Islet of Langerhans (tissue), 1 donor: ENCODE results near the gene H3-3A.
"Not testable (repeated sequence)": the region's sequence is repeated elsewhere in the genome, so short reads cannot be mapped to it uniquely, and the experiment has no call there.

ENCODE experiments used
- FAIRE-seq: peaks from one replicate; lab custom pipeline; 2011; peaks lifted over from hg19 to GRCh38; lab: Jason Lieb, UNC

H3-3A gene

DNA sequence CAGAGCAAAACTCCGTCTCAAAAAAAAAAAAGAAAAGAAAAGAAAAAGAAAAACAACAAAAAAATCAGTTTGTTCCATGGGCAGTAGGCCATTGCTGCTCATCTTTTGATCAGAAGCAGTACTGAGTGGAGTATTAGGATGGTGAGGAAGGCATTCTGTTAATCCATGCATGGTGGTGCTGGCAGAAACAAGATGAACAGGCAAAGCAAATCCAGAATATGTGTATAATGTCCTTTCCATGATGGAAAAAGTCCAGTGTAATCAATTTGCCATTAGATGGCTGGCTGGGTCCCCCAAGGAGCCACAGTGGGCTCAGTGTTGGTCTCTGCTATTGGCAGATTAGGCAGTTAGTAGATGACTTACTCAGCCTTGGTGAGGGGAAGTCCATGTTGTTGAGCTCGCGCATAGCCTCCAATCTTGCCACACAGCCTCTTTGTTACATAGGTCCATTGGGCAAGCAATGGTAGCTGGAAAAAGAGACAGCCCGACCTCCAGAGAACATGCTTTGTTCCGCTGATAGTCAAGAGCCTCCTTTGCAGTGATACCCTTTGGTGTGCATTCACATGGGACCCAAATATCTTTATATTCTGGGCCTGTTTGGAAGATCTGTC is 23.3 kb downstream of the H3-3A start:
- FAIRE-seq = no peak

- FAIRE-seq = no peak
These were observed 24.3 kb downstream of the H3-3A start for GRCh38 chr1:226086776-226087175.

DNA sequence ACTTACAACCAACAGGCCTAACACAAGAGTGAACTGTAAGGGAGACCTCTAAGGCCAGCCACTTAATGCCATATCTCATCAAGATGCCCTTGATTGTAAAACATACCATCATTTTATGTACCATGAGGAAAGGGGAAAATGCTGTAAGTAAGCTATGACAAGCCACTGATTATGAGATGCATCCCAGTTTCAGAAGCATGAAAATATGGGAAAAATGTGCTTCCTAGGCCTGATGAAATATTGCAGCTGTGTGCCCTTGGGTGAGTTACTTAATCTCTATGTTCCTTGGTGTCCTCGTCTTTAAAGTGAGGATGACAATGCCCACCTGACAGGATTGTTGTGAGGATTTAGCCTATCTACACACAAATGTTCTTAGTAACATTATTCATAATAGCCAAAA is 28.9 kb downstream of the H3-3A start:
- no peak for FAIRE-seq

DNA sequence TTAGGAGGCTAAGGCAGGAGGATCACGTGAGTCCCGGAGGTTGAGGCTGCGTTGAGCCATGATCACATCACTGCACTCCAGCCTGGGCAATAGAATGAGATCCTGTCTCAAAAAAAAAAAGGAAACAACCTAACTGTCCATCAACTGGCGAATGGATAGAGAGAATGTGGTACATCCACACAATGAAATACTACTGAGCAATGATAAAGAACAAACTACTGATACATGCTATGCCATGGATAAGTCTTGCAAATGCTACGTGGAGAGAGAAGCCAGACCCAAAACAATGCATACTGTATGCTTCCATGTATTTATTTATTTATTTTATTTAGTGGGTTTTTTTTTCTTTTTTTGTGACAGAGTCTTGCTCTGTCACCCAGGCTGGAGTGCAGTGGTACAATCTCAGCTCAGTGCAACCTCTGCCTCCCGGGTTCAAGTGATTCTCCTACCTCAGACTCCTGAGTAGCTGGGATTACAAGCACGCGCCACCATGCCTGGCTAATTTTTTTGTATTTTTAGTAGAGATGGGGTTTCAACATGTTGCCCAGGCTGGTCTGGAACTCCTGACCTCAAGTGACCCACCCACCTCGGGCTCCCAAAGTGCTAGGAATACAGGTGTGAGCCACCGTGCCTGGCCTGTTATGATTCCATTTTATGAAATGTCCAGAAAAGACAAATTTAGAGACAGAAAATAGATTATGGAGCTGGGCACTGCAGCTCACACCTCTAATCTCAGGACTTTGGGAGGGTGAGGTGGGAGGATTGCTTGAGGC is 29.7 kb downstream of the H3-3A start:
- FAIRE-seq = not testable (repeated sequence)

- FAIRE-seq = no peak
These were observed 30.4 kb downstream of the H3-3A start for GRCh38 chr1:226092965-226093364.

DNA sequence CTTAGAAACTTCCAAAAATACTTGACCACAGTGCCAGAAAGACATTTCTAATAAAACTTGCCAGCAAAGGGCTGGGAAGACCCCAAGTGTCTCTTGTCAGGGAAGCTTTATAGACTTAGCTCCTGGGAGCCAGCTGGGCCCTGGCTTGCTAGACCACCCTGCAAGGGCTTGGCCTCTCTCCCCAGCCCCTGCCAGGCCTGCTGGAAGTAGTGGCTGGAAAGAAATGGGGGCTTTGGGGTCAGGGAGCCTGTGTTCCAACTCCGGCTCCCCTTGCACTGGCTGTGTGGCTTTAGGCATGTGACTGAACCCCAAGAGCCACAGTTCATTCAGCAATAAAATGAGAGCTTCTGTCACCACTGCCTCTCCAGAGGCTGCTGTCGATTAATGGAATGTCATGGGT is 31.1 kb downstream of the H3-3A start:
- no peak for FAIRE-seq

GRCh38 chr1:226094451-226094850 is 31.9 kb downstream of the H3-3A start:
- no peak for FAIRE-seq

GRCh38 chr1:226095286-226095685 is 32.8 kb downstream of the H3-3A start:
- no peak for FAIRE-seq

GRCh38 chr1:226097866-226098625 is 35.5 kb downstream of the H3-3A start:
- no peak for FAIRE-seq

DNA sequence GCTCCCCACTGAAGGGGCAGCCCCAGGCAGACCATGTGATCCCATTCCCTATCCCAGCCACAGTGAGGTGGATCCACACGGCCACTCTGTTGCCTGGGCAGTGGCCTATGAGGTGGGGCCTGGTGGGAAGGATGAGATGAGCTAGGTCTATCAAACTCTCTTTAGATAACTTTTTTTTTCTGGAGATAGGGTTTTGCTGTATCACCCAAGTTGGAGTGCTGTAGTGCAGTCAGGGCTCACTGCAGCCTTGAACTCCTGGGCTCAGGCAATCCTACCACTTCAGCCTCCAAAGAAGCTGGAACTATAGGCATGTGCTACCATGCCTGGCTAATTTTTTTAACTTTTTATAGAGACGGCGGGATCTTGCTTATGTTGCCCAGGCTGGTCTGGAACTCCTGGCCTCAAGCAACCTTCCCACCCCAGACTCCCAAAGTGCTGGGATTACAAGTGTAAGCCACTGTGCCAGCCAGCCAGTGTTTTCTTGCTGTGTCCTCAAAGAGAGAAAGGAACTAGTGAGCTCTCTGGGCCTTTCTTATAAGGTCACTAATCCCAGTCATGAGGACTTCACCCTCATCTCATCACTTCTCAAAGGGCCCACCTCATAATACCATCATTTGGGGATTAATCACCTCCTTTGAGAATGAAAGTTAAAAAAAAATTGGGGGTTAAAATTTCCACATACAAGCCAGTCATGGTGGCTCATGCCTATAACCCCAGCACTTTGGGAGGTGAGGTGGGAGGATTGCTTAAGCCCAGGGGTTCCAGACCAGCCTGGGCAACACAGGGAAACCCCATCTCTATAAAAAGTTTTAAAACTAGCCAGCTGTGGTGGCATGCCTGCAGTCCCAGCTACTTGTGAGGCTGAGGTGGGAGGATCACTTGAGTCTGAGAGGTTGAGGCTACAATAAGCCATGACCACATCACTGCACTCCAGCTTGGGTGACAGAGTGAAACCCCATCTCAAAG is 36.6 kb downstream of the H3-3A start:
- no peak for FAIRE-seq

DNA sequence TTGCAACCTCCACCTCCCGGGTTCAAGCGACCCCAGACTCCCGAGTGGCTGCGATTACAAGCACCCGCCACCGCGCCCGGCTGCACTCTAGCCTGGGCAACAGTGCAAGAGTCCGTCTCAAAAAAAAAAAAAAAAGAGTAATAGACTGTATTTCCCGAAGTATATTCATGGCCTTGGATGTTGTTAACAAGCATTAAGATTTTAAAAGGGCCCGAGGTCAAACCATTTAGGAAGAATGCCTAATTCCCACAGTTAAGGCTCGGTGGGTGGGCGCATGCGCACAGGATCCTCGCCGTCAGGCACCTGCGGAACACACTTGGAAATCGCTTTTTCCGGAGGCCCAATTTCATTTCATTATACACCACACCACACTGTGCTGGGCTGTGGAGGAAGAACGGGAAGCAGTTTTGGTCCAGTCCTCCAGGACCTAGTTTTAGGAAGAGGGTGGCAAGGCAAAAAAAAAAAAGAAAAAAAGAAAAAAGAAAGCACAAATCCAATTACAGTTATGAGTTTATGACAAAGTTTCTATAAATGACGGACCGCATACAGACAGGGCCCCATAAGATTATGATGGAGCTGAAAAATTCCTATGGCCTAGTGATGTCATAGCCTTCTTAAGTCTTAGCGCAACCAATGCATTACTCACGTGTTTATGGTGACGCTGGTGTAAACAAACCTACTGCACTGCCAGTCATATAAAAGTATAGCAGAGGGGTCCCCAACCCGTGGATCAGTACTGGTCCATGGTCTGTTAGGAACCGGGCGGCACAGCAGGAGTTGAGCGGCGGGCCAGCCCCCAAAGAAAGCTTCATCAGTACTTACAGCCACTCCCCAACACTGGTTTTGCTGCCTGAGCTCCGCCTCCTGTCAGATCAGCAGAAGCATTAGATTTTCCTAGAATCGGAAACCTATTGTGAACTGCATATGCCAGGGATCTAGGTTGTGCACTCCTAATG is 38.2 kb downstream of the H3-3A start:
- FAIRE-seq = peak; percentile 65

DNA sequence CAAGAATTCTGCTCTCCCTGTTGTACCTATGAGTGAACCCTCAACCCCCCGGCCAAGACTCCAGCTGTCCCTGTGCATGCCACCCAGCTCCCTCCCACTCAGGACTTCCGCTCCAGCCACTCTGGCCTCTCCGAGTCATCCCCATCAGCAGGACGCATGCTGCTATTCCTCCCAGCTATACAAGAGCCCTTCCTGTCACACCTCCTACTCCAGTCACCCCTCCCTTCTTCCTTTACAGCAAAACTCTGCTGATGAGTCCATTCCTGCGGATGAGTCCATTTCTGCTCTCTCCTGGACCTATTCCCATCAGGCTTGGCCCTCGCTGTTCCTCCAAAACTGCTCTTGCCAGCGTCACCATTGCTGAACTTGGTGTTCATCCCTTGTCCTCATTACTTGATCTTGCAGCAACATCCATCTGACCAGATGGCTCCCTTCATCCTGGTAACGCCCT is 42.2 kb downstream of the H3-3A start:
- FAIRE-seq = no peak

- FAIRE-seq = no peak
These were observed 45.2 kb downstream of the H3-3A start for GRCh38 chr1:226107471-226108460.

GRCh38 chr1:226108935-226109828 is 46.7 kb downstream of the H3-3A start:
- FAIRE-seq = no peak

- no peak for FAIRE-seq
These were observed 47.3 kb downstream of the H3-3A start for GRCh38 chr1:226109829-226110248.

DNA sequence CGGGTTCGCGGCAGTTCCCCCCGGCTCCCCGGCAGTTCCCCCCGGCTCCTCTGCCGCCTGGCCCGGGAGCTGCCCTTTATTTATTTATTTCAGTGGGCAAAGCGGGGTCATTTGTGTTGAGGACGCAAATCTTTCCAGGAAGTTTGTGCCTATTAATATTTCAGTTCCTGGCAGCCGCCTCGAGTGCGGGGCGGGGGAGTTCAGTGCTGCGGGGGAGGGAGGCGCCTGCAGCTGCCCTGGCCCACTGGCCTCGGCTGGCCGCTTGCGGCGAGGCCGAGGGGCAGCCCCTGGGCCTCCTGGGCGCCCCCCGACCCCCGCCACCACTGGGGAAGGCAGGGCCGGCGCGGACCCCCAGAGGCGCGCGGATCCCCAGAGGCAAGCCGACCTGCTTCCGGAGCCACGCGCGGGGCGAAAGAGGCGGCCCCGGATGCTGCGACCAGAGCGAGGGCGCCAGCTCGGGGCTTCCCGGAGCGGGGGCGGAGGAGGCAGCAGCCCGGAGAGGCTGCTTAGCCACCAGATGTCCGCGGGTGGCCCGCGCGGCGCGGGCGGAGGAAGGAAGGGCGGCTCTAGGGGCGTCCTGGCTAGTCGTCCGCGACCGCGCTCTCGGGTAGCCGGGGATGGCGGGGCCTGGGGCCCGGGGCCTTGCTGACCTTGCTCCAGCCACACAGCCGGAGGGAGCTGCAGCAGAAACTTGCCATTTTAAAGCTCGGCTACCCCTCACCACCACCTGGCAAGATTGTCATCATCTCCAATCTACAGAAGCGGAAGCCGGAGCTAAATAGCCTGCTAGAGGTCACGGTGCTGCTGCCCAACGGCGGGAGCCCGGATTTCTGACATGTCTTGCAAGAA is 48.0 kb downstream of the H3-3A start:
- FAIRE-seq = no peak

DNA sequence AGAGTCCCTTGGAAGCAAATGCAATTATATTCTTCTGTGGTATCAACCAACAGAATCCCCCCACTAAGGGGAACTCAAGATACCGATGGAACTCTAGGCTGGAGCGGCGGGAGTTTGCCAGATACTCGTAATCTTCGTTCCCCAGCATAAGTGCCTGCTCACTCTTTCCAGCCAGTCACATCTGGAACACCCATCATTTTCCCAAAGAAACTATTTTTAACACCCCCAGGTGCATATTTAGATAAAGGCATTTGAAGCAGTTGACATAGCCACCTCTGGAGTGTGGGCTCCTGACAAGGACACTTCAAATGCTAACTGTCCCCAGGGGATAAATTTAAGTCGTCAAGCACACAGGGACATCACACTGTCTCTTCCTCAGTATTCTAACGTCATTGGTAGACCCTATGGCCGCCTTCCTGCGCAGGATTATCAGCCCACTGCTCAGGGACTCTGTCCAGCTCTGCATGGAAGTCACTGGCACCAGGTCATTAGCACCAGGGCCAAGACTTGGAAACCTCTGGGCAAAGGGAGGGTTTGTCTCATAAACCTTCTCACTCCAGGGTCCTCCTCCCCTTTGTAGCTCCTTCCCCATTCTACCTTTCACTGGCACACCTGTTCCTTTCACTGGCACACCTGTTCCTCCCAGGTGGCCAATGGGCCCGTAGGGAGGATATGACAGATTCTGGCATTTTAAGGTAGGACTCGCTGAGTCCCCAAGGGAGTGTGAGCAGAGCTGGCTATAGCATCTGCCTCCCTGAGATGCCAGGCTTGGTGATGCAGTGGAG is 48.8 kb downstream of the H3-3A start:
- FAIRE-seq = no peak
